H1 (cell line): ENCODE results near the gene HSH2D.

Experiments used
- BACH1 ChIP-seq: IDR thresholded peaks from 2 replicates; pipeline ENCODE4 v1.6.1; 2012; ENCODE audit warnings: low read length, improper control_type of control experiment
- CEBPB ChIP-seq: IDR thresholded peaks from 2 replicates; pipeline ENCODE4 v1.6.1; 2012; ENCODE audit warnings: low read depth, low read length
- CTCF ChIP-seq, 3 experiments: IDR thresholded peaks; 1 replicate in 2 of 3; 2 replicates in 1 of 3; pipeline versions ENCODE4 v1.5.1 to v1.6.1; 2011; ENCODE audit warnings: low read length in 3 of 3, mild to moderate bottlenecking in 3 of 3, inconsistent platforms in 2 of 3, low read depth in 1 of 3, moderate library complexity in 1 of 3; ENCODE audit not compliant: insufficient read depth in 1 of 3; ENCODE audit errors: control extremely low read depth in 1 of 3
- KDM4A ChIP-seq: IDR thresholded peaks from one replicate; pipeline ENCODE4 v1.7.1; 2012; ENCODE audit warnings: low read depth, mild to moderate bottlenecking, moderate library complexity, low read length, inconsistent platforms; ENCODE audit not compliant: severe bottlenecking
- MAFK ChIP-seq: IDR thresholded peaks from 2 replicates; pipeline ENCODE4 v1.6.1; 2012; ENCODE audit warnings: low read depth, mild to moderate bottlenecking, improper control_type of control experiment, low read length
- POLR2A ChIP-seq, 2 experiments: IDR thresholded peaks; 1 replicate in 1 of 2; 2 replicates in 1 of 2; pipeline ENCODE4 v1.6.1; 2011; ENCODE audit warnings: low read depth in 2 of 2, low read length in 2 of 2, mild to moderate bottlenecking in 2 of 2; ENCODE audit errors: control extremely low read depth in 1 of 2
- POLR2AphosphoS5 ChIP-seq: IDR thresholded peaks from 2 replicates; pipeline ENCODE4 v1.6.1; 2011; ENCODE audit warnings: low read depth, low read length
- TAF1 ChIP-seq: IDR thresholded peaks from 2 replicates; pipeline ENCODE4 v1.6.1; 2011; ENCODE audit warnings: mild to moderate bottlenecking, low read depth, low read length
- TCF12 ChIP-seq: IDR thresholded peaks from 2 replicates; pipeline ENCODE4 v1.6.1; 2011; ENCODE audit warnings: low read depth, mild to moderate bottlenecking, low read length
- TF ChIP-seq, protein P1 (sequence below): IDR thresholded peaks from 2 replicates; pipeline ENCODE4 v1.6.1; 2012; ENCODE audit warnings: low read length, inconsistent platforms

- no peak; a peak in 1 of 3 replicates for TF ChIP-seq POLR2A (IDR thresholded peaks at IDR 0.05; ENCODE audit: control extremely low read depth in 1 of 2, low read depth in 2 of 2, low read length in 2 of 2)
- TF ChIP-seq CEBPB: no peak
- no peak for TF ChIP-seq TAF1
- no peak for TF ChIP-seq BACH1
- no peak for TF ChIP-seq POLR2AphosphoS5
- no peak for TF ChIP-seq CTCF (IDR thresholded peaks at IDR 0.05; ENCODE audit: control extremely low read depth in 1 of 3, insufficient read depth in 1 of 3, low read depth in 1 of 3, low read length in 3 of 3)
- no peak for TF ChIP-seq KDM4A
- TF ChIP-seq TCF12: no peak
- no peak for TF ChIP-seq MAFK
- TF ChIP-seq, protein P1, sequence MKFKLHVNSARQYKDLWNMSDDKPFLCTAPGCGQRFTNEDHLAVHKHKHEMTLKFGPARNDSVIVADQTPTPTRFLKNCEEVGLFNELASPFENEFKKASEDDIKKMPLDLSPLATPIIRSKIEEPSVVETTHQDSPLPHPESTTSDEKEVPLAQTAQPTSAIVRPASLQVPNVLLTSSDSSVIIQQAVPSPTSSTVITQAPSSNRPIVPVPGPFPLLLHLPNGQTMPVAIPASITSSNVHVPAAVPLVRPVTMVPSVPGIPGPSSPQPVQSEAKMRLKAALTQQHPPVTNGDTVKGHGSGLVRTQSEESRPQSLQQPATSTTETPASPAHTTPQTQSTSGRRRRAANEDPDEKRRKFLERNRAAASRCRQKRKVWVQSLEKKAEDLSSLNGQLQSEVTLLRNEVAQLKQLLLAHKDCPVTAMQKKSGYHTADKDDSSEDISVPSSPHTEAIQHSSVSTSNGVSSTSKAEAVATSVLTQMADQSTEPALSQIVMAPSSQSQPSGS: no peak
These were observed 45.0 kb downstream of the HSH2D start for GRCh38 chr19:16188521-16188920.
